HG03442 (cell line): ENCODE results near the gene POU5F1.
"Not testable (repeated sequence)": the region's sequence is repeated elsewhere in the genome, so short reads cannot be mapped to it uniquely, and the experiment has no call there.

Experiments used
- ATAC-seq: cut with Tn5 transposase; IDR thresholded peaks from one replicate; pipeline ENCODE4 v1.9.1; 2021; ENCODE audit warnings: mild to moderate bottlenecking, moderate library complexity; ENCODE audit not compliant: unreplicated experiment

The POU5F1 gene

GRCh38 chr6:31192431-31193105, 22.1 kb upstream of the POU5F1 start:
- ATAC-seq: not testable (repeated sequence)

DNA sequence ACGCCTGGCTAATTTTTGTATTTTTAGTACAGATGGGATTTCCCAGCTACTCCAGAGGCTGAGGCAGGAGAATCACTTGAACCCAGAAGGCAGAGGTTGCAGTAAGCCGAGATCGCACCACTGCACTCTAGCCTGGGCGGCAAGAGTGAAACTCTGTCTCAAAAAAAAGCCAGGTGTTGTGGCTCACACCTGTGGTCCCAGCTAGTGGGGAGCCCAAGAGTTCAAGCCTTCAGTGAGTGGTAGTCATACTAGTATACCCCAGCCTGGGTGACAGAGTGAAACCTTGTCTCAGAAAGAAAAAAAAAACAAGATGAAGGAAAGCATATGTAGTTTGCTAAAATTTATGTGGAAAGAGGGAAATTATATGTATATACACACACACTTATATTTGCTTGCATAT, 20.0 kb upstream of the POU5F1 start:
- no peak for ATAC-seq

DNA sequence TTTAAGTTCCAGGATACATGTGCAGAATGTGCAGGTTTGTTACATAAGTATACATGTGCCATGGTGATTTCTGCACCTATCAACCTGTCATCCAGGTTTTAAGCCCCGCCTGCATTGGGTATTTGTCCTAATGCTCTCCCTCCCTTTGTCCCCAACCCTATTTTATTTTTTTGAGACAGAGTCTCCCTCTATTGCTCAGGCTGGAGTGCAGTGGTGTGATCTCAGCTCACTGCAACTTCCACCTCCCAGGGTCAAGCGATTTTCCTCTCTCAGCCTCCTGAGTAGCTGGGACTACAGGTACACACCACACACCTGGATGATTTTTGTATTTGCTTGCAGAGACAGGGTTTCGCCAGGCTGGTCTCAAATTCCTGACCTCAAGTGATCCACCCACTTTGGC, 18.7 kb upstream of the POU5F1 start:
- not testable (repeated sequence) for ATAC-seq

DNA sequence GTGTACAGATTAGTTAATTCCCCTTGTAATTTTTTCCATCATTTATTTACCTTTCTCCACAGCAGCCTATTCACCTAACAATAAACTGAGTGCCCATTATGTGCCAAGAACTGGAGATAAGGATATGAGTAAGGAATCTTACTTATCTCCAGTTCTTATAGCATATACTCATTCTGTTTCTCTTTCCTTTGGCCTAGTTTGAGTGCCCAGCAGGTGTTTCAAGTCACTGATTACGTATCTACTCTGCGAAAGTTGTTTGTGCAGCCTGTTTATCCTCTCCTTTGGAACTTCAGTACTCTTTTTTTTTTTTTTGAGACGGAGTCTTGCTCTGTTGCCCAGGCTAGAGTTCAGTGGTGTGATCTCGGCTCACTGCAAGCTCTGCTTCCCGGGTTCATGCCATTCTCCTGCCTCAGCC, 17.3 kb upstream of the POU5F1 start:
- no peak for ATAC-seq

- no peak for ATAC-seq
Observed at GRCh38 chr6:31186052-31186734, 15.7 kb upstream of the POU5F1 start.

GRCh38 chr6:31185695-31186051, 15.2 kb upstream of the POU5F1 start:
- not testable (repeated sequence) for ATAC-seq

DNA sequence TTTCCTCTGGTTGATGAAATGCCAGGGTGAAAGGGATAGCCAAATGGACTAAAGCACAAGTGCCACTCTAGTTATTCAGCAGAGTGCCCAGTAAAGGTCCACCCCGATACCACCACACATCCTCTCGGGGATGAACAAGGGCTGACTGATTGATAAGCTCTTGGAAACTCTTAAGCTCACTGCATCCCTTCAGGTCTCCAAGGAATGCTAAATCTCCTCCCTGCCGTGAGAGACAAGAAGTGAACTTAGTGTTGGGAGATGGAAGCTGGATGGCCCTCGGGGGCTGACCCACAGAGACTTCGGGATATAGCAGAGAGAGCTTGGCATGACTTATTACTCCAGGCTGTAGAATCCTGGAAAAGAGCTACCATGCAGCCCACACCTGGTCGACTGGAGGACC, 13.4 kb upstream of the POU5F1 start:
- ATAC-seq: not testable (repeated sequence)

DNA sequence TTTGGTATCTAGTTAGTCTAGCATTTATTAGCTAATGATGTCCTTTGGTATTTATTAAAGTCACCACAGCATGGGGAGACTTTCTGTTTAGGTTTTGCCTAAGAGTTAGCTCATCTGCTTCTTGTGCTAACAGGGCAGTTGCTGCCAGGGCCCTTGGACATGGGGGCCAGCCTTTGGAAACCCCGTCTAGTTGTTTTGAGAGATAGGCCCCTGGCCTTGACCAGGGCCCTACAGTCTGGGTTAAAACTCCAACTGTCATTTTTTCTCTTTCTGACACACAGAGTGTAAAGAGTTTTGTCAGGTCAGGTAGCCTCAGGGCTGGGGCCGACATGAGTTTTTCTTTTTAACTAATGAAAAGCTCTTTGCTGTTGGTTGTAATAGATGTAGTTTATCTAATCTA, 12.8 kb upstream of the POU5F1 start:
- ATAC-seq: not testable (repeated sequence)

GRCh38 chr6:31180500-31180899, 10.0 kb upstream of the POU5F1 start:
- ATAC-seq: no peak

- no peak for ATAC-seq
Observed at GRCh38 chr6:31179896-31180295, 9.4 kb upstream of the POU5F1 start.

- no peak for ATAC-seq
Observed at GRCh38 chr6:31179042-31179386, 8.5 kb upstream of the POU5F1 start.

GRCh38 chr6:31178143-31179041, 7.9 kb upstream of the POU5F1 start:
- ATAC-seq: no peak

GRCh38 chr6:31175971-31176370, 5.5 kb upstream of the POU5F1 start:
- ATAC-seq: no peak

DNA sequence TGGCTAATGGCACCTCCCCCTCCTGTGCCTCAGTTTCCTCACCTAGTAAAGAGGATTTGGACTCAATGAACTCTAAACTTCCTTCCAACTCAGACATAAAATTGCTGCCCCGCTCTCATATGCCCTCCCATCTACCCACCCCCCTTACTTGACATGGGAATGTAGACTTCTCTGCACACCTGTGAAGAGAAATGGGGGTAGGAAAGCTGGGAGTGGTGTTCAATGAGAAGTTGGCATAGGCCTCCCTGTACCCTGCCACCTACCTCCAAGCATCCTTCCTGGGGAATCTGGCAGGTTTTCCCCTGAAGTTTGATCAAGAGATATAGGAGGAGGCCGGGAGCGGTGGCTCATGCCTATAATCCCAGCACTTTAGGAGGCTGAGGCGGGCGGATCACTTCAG, 3.9 kb upstream of the POU5F1 start:
- ATAC-seq: no peak

DNA sequence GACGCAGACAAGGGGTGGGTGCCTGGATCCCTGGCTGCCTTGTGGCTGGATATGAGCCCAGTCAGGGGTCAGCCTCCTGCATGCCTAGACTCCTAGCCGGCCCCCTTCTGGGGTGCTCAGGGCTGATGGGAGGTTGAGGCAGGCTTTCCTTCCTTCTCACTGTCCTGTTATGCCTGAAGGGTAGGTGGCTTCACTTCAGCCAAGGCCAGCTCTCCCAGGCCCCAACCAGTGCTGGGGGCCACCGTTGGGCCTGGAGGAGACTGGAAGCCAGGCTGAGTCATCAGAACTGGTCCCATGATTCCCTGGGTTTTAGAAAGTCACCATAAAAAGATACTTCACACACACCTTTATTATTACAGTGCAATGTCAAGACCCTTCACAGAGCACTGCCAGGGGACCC, 2.9 kb upstream of the POU5F1 start:
- ATAC-seq: no peak

- no peak for ATAC-seq
Observed at GRCh38 chr6:31172973-31173384, 2.5 kb upstream of the POU5F1 start.

- no peak for ATAC-seq
Observed at GRCh38 chr6:31171931-31172905, 1.7 kb upstream of the POU5F1 start.

DNA sequence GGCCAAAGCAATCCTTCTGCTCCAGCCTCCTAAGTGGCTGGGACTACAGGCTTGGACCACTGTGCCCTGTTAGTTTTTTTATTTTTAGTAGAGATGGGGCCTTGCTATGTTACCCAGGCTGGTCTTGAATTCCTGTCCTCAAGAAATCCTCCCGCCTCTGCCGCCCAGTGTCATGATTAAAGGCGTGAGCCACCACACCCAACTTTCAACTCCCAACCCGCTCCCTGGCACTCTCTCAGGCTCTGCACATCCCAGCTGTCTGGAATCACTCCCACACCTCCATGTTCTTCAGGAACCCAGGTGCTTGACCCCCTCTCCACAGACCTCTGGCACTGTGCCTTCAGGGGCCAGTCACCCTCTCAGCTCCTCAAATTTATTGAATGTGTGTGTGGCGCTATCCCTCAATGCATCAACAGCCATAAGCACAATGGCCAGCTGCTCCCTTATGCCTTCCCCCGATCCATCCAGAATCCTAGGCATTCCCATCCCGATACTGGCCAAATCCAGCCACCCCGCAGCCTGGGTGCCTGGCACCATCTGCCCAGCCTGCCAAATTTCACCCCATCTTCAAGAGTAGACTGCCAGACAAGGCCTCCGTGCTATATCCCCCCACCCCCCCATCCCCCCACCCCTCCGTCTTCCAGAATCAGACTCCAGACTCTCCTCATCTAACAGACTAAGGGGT, 647 bp upstream of the POU5F1 start:
- no peak for ATAC-seq

DNA sequence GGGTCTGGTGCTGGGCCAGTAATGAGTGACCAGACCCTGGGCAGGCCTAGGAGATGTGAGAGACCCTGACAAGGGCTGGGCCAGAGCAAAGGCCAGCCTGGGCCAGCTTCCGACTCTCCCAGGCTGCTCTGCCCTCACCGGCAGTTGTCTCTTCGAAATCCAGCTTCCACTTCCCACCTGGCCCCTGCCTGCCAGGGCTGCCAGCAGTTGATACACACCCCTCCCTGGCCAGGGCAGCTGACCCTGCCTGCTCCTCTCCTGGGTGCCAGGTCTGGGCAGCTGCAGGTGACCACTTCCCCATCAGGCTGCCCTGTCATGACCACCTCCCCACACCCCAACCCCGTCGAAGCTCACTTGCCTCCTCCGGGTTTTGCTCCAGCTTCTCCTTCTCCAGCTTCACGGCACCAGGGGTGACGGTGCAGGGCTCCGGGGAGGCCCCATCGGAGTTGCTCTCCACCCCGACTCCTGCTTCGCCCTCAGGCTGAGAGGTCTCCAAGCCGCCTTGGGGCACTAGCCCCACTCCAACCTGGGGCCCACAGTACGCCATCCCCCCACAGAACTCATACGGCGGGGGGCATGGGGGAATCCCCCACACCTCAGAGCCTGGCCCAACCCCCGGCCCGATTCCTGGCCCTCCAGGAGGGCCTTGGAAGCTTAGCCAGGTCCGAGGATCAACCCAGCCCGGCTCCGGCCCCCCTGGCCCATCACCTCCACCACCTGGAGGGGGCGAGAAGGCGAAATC, 453 bp downstream of the POU5F1 start:
- not testable (repeated sequence) for ATAC-seq
